Ramos (cell line): ENCODE measurements around the gene PLA2G4A.

ENCODE experiments used
- in situ Hi-C: fragments of 300-500 bp; cut with MboI; formaldehyde crosslinking; loops from one replicate; pipeline ENCODE4 v1.14.3; 2022; ENCODE audit warnings: low sequenced_read_pairs; ENCODE audit not compliant: unreplicated experiment

PLA2G4A gene

DNA sequence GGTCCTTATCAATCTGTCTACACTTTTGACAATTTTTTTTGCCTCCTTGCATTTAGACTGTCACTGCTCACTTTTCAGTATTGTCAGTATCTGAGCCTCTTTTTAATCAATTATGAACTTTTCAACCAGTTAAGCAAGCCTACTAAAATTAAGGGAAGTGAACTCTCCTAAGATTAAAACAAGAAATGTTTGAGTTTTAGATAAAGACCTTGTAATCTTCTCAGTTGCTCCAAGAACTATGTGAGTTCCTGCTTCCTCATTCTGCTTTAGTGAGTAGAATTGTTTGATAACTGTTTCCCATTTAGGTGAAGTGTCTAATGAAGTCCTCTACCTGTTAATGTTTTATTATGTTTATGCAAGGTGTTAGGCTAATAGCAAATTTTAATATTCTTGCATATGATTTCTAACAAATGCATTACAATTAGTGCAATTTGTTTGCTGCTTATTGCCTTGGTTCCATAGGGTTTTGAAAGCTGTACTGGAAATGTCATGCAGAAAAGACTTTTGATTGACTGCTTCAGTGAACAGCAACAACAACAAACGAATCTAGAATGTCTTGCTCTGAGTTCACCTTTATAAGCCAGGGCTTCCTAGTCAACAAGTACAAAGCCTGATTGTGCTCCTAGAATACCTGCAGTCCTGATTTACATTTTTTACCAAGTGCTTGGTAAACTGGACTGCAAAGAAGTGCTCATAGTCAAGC, 40.9 kb downstream of the PLA2G4A start:
- in situ Hi-C loops: no loop called here

DNA sequence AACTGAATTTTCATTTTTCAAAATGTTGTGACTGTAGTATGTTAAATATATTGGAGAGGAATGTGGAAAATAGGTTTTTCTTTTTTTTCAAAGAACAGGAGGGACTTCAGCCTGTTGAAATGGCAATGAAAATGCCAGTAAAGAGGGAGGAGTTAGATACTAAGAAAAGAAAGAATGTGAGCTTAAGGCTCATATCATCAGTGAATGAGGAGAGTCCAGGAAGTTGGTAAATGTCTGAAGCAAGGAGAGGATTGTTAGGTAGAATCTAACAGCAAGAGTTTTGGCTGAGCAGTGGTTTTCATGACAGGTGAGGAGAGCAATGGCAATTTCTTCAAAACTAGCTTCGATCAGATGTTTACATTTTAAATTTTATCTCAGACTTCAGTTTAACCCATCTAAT, 43.0 kb downstream of the PLA2G4A start:
- in situ Hi-C loops: no loop called here

DNA sequence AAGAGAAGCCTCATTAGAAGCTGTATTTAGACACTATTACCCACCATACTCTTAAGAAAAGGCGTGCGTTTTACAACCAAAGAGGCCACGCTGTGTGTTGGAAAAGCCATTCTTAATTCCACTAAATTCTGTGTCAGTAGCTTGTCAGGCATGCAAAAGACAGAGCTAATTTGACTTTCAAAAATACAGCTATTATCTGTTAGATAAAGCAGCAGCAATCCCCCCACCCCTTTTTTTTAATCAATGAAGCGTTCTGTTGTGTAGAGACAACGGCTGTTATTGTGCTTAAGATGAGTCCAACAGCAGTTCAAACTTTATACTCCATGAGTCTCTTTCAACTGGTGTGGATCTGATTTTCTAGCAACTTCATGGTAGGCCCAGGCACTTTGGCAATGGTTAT, 43.5 kb downstream of the PLA2G4A start:
- in situ Hi-C loops: no loop called here

DNA sequence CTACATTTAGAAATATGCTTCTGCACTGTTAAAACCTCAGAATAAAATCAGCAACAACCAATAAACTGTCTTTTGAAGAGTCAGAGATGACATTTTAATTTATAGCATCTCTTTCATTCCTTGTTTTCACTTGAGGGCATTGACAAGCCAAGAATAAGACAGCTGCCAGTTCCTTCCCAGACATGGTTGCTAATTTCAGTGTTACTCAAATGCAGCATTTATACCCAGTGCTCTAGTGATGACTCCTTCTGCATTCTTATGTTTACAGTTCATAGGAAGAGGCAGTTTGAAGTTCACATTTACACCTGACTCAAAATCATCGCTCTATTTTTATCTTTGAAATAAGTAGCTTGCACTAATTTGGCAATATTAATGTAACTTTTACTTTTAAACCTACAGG, 44.9 kb downstream of the PLA2G4A start:
- in situ Hi-C loops: no loop called here

DNA sequence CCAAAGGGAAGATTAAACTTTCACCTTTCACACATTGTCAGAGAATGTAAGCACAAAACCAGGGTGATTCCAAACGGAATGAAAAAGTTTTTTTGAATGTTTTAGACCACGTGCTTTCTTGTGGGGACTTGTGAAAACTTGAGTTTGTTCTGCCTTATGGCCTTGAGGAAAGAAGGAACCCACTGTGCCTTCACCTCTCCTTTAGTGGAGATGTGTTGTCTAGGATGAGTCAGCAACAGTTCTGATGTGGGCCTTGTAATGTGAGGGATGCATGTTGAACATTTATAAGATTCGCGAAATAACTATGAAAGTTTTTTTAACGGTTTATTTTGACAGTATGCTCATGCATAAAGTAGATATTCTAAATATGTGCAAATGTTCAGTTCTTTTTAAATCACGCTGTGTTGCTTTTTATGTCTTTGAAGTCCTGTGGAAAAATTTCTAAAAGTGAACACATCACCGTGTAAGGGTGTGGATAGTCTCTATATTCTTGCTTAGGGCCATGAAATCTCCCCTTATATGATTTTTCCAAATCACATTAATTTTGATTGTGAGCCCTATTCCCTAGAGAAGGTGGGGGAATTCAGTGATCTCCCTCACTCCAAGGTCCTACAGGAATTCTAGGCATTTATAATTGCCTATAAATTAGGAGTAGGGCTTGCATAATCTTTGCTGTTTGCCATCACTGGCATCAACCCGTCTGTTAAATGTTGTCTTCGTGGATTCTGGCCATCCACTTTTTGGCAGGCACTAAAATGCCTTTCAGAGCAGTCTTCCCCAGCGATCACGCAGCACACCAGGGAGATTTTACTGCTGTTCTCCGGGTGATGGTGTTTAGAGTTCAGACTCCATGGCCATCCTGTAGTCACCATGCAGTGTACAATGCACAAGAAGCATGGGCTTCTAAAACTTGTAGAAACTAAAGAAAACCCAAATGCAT, 47.4 kb downstream of the PLA2G4A start:
- in situ Hi-C loops: no loop called here

DNA sequence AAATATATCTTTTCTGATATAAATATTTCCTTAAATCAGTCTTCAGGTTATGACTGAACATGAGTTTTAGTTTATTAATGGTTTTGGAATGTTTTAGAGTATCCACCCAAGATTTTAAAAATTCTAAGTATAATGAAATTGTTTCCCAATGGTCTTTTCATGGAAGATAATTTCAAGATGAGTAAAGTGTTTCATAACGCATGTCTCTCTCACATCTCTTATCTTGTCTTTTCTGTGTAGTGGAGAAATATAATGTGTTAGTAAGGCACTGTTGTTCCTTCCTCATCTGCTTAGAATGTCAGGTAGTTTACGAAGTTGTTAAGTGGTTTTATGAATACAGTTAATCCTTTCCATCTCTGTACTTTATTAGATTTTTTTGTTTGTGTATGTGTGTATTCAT, 49.6 kb downstream of the PLA2G4A start:
- in situ Hi-C loops: no loop called here

DNA sequence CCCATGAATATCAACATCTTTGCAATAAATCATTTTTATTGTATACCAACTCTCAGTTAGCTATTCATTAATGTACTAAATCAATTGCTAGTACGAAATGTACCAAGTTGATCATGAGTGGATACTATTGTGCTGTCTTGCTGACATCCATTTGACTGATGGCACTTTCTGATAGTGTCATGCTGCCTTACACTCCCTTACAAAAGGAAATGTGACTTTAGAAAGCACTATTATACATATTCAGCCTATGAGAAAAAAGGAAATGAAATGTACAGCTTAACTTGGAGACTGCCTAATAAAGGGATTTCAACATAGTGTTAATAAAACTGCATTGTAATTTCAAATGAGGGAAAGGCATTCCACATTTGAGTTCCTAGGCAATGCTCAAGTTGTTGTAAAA, 52.2 kb downstream of the PLA2G4A start:
- in situ Hi-C loops: no loop called here

DNA sequence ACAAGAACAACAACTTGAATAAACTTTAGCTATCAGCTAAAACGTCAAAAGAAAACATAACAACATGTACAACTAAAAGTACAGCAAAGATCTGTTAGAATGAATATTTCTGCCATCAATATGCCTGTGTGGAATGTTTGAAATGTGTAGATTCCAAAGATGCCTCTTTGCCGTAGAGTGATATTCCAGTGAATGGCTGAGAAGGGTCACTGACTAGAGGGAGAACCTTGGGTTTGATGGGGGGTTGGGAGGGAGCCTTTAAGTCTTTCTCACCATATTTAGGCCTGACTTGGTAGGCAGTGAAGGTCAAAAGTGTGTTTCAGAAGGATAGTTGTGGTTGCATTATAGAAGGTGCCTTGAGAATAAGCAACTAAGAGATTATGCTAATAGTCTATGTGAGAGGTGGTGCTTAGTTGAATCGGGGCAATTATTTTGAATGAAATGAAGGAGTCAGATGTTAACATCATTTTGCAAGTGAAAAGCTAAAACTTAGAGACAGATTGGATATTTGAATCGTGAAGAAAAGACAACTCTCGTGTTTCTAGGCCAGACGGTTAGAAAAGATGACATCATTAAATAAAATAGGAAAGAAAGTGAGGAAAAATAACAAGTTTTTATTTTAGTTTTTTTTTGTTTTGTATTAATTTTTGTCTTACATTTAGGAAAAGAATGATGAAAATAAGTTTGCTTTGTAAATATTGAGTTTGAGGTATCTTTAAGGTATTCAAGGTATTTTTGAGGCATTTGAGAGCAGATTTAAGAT, 53.8 kb downstream of the PLA2G4A start:
- in situ Hi-C loops: no loop called here

DNA sequence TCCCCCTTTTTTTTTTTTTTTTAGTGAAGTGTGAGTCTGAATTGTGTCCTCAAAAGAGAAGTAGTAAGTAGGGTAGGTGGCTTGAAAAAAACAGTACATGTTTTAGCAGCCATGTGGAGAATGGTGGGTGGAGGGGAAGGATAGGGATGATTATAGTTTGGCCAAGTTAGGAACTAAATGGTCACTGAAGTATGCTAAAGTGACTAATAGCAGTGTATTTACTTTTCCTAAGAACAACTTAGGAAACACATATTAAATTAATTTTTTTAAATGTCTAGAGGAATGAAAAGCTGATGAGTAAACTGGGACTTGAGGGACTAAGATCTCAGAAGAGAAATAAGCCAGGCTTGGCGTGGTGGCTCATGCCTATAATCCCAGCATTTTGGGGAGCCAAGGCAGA, 55.5 kb downstream of the PLA2G4A start:
- in situ Hi-C loops: no loop called here

DNA sequence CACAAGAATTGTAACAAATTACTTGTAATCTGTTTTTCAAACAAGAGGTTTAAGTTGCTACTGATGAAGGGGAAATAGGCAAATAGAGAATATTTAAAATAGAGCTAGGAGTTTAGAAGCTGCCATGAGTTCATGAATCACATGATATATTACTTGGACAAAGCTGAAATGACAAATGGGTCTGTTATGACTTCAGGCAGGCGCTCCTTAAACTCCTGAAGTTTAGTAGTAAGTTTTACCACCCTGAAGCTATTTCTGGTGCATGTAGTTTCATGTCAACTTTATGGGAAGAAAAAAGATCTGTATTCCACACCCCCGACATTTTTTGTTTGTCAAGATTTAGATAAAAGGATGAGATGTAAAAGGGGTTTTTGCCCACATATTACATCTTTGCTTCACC, 58.5 kb downstream of the PLA2G4A start:
- in situ Hi-C loops: no loop called here

DNA sequence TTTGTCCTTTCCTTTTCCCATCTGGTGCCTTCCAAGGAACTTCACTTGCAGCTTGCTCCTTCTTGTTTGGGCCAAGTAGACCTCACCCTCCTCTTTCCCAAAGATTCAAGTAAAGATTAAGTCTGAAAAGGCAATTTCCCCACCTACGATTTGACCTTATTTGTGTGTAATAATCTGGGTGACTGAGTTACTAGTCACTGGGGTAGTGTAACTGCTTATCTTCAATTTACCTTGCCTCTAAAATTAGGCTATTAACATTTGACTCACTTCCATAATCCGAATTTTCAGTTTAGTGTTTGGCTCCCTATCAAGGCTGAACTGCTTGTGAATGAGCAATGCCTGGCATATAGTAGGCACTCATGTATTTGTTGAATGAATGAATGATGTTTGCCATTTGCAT, 59.6 kb downstream of the PLA2G4A start:
- in situ Hi-C loops: no loop called here

DNA sequence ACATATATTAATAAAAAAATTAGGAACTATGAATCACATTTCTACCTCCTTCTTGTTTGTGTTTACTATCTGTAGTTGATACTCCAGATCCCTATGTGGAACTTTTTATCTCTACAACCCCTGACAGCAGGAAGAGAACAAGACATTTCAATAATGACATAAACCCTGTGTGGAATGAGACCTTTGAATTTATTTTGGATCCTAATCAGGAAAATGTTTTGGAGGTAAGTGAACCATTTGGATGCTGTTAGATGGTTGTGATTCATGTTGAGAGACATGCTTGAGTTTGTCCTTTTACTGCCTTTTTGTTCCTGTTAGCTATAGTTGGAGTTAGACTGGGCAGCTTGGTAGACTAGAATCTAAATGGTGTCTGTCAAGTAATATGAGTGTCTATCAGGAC, 64.2 kb downstream of the PLA2G4A start:
- in situ Hi-C loops: no loop called here

DNA sequence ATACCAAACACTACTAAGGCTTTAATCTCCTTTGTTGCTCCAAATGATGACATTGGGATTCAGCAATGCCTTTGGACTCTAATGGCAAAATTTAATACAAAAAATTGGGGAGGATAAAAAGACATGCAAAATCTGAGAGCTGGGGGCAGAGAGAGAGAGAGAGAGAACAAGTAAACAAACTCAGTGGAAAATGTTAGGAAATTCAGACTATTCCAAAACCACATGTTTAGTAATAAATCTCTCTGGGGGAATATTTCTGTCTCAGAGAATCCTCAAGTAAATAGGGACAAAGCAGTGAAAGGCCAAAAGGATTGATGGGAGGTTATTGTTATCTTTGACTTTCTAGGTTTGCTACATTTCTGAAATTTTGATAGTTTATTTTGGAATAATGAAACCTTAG, 65.7 kb downstream of the PLA2G4A start:
- in situ Hi-C loops: no loop called here

DNA sequence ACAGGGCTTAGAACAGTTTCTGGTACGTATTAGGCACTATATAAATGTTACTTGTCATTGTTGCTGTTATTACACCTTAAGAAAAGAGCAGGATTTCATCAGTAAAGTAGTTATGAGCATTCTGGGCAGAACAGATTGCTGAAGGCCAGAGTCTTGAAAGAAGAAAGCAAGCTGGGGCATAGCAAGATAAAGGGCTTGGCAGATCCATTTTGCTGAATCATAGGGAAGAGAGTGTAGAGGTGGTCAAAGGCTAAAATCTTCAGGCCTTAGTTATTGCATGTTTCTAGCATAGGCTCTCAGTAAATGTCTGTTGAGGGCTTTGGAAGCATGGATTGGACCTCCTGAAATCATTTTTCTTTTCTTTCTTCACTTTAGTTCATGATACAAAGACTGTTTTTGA, 67.5 kb downstream of the PLA2G4A start:
- in situ Hi-C loops: no loop called here

DNA sequence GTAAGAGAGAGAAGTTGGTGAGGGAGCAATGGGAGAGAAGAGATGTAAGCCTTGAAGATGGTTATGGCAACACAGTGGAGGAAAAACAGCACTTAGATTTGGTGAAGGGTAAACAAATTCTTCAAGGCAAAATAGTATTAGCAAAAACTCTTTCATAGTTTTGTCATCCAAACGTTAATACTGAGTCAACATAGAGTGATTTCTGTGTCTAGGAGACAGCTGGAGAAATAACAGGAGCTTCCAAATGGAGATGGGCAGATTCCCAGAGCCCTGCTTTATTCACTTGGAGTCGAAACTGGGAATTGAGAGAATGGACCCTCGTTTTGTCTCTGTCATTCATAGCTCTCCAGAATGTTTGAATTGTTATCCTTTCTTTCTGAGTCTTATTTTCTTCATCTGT, 68.3 kb downstream of the PLA2G4A start:
- in situ Hi-C loops: no loop called here

DNA sequence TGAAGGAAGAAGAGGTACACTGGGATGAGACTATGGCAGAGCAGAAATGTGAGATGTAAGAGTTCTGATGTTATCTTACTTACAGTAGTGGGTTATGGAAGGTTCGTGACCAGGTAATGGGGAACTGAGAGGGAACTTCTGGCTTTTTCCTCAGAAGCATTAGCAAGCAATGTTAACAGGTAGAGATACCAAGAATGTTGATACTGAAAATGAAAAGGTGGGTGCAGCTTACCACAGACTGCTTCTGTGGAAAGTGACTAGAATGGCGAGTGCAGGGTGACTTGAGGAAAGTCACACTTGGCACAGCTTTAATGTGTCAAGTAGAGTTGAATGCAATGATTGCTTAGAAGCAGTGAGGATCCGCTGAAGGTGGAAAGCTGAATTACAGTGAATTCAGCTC, 70.8 kb downstream of the PLA2G4A start:
- in situ Hi-C loops: no loop called here

DNA sequence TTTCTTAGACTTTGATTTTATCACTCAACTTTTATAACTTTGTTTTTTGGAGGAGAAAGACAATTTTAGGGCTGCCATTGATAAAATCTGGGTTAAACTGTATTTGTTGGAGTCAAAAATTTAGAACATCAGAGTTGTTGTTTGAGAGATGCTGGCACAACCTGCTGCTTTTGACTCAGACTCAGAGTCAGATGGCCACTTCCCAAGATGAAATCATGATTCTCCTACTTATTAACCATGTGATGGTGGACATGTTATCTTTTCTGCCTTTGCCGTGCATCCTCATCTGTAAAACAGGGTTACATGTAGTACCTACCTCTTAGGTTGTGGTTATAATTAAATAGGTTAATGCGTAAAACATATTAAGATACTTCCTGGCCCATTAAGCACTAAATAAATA, 71.2 kb downstream of the PLA2G4A start:
- in situ Hi-C loops: no loop called here

DNA sequence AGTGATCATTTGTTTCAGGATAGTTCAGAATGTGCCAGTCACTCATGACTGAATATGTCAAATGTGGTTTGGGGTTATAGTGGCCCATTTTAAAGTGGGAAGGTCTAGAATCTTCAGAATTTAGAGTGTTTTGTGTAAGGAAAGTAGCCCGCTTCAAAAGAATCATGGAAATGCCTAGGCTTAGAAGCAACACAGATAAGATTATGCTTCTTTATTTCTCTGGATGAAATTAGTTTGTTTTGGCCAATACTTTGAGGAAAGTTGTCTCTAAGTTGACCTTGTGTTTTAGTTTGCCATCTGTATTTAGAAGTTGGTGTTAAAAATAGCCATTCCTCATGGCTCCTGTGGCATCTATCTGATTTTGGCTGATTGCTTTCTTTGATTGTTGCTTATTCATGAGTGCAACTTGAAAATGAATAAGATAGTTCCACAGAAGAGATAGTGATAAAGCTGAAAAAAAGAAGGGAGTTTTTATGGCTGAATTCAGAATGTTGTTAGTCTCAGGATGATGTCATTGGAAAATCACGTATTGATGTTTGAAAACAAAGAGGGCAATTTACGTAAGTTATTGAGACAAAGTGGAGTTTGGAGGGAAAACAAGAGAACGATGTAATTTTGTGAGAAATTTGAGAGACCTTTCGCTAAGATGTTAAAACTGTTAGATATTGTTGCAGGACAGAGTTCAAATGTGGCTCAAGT, 71.9 kb downstream of the PLA2G4A start:
- in situ Hi-C loops: no loop called here

DNA sequence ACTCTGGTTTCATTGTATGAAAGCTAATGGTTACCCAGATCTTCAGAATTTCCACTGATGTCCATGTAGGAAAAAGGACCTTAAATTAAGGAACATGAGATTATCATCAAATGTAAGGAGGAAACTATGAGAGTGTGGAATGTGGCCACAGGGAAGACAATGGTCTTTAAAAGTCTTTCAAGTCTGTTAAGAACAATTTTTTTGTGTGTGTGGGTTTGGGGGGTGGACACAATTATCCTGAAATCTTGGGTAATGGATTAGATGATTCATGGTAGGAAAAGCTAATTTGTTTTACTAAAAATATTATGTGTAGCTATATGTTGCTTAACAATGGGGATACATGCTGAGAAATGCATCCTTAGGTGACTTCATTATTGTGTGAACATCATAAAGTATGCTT, 72.9 kb downstream of the PLA2G4A start:
- in situ Hi-C loops: no loop called here

DNA sequence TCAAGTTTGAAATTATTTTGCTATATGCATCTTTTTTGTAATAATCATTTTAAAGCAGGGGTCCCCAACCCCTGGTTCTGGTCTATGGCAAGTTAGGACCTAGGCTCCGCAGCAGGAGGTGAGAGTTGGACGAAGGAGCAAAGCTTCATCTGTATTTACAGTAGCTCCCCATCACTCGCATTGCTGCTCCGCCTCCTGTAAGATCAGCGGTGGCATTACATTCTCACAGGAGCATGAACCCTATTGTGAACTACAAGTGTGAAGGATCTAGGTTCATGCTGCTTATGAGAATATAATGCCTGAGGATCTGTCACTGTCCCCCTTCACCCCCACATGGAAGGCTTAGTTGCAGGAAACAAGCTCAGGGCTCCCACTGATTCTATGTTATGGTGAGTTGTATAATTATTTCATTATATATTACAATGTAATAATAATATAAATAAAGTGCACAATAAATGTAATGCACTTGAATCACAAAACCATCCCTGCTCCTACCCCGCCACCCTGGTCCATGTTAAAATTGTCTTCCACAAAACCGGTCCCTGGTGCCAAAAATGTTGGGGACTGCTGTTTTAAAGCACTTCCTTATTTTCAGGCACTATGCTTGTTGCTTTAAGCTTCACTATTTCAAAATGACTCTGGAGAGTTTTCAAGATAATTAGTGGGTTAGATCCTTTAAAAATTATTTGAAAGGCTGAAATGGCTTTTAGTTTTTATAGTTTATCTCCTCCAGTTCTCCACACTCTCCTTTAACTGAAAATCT, 74.8 kb downstream of the PLA2G4A start:
- in situ Hi-C loops: no loop called here
